Activated effector memory CD4-positive, alpha-beta T cell treated with Interleukin-2 at 50 U/mL for 16 hours (primary cell): ENCODE measurements around the gene LDLRAD4.

Experiments
- DNase-seq: peaks from one replicate; pipeline ENCODE4 v3.0.0-alpha.2; 2020

The LDLRAD4 gene

GRCh38 chr18:13570216-13570615 lies 351.7 kb downstream of the LDLRAD4 start:
- no peak for DNase-seq

GRCh38 chr18:13570856-13571495 lies 352.4 kb downstream of the LDLRAD4 start:
- no peak for DNase-seq

DNA sequence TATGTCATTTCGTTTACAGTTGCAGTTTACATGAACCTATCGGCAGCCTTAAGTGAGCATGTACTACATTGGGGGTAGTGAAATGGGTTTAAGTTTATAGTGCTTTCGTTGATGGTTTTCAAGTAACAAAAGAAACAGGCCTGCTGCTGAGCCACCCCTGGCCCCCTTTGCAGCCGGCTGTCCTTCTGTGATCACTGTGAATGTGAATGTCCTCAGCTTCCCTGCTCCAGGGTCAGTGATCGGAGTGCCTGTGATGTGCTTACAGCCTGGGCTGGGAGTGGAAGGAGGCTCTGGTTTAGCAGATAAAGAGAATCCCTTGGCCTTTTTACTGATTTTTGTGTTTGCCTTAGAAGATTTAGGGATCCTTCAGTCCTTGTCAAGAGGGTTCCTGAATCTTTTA lies 353.6 kb downstream of the LDLRAD4 start:
- no peak for DNase-seq

- DNase-seq, result no peak
Observed at GRCh38 chr18:13572721-13573120, 354.2 kb downstream of the LDLRAD4 start.

DNA sequence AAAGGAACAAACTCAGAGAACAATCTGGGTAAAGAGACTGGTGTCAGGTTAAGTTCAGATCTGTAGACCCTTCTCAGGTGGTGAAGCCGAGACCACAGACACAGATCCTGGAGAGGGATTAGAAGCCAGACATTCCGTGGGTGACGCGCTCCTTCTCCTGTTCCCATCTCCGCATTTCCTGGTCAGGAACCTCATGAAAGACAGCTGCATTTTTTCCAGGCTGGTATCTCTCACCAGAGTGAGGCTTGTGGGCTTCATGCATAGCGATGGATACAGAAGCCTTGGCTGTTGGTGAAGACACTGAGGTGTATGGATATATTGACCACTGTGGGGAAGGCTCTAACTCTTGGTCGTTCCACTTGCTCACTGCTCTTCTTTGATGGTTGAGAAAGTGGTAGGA lies 355.2 kb downstream of the LDLRAD4 start:
- no peak for DNase-seq

DNA sequence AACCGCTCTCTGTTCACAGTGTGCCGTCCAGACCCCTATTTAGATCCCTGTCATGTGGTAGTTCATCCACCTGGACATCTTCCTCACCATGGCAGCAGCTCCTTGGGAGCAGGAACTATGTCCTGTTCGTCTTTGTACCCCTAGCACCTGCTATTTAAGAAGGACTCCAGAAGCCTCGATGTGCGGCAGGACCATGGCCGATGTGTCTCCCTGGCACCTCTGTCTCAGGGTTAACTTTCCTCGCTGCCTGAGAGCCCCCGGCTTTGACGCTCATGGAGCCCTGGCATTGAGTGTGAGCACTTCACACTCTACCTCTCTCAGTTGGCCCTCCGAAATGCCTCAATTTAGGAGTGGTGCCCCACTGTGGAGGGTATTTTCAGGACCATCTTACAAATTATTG lies 355.8 kb downstream of the LDLRAD4 start:
- no peak for DNase-seq

- no peak for DNase-seq
Observed at GRCh38 chr18:13574761-13575160, 356.2 kb downstream of the LDLRAD4 start.

DNA sequence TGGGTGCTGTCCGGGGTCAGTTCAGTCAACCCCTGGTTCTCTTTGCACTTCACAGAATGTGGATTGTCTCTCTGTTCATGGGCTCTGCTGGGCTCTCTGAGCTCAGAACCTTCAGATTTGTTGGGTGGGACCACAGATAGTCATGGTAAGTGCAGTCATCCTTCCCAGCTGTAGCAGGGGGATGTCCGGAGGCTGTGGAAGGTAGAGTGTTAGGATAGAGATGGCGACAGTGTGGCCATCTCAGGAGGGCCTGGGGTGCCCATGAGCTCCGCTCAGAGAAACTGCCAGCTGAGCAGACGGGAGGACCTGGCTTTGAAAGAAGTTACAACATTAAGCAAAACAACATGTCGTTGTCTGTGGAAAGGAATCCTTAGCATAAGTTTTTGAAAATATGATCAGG lies 358.0 kb downstream of the LDLRAD4 start:
- no peak for DNase-seq

DNA sequence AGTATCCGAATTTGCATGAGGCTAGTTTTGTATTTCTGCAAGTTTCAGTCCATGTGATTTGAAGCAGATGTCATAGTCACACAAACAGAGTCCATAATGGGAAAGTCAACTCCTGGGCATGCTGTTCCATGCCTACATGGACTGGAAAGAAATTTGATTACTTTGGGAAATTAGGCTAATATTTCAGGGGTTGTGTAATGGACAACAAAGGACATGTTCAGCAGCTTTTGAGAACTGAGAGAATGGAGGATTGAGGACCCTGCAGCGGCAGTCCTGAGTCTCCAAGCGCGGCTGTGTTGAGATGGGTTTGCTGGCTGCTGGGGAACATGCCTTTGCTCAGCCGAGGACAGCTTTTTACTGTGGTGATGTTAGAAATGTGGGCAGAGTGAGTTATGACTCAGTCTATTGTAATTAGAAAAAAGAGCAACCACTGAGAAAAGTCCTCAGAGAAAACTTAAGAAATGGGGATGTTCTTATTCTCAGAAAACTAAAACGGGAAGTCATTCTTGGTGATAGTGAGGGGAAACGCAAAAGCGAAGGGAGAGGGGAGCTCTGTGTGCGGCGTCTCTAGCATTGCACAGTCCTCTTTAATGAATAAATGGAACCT lies 358.6 kb downstream of the LDLRAD4 start:
- DNase-seq, result peak; percentile 27

DNA sequence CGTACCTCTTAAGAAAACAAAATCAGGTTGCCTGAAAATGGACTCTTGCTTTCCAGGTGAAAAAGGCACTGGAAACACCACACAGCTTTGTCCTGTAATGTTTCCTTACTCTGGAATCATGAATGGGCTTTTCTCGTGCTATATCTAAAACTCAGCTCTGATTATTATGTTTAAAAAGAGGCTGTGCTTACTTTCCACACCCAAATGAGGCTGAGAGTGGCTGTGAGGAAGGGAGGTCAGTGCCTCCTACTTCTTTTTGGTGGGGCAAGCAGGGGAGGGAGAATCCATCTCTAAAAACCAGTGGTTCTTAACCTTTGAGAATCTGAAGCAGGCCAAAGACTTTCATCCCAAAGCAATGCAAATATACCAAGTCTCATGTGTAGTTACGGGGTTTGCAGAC lies 359.2 kb downstream of the LDLRAD4 start:
- no peak for DNase-seq

GRCh38 chr18:13578400-13578799 lies 359.8 kb downstream of the LDLRAD4 start:
- DNase-seq, result no peak

DNA sequence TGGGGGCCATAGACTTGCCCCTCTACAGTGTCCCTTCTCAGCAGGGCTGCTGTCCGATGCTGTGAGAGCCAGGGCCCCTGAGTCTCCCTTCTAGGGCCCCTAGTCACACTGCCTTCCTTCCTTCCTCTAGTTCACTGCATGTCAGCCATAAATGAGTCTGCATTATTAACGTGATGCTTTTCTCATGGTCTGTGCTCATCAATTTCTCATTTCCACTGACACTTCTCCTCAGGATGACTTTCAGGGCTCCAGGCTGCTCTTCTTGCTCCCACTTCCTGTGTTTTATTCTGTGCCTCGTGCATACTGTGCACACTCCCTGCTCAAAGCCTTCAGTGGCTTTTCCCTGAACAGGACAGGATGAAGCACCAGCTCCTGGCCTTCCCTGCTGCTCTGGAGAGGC lies 361.3 kb downstream of the LDLRAD4 start:
- no peak for DNase-seq

DNA sequence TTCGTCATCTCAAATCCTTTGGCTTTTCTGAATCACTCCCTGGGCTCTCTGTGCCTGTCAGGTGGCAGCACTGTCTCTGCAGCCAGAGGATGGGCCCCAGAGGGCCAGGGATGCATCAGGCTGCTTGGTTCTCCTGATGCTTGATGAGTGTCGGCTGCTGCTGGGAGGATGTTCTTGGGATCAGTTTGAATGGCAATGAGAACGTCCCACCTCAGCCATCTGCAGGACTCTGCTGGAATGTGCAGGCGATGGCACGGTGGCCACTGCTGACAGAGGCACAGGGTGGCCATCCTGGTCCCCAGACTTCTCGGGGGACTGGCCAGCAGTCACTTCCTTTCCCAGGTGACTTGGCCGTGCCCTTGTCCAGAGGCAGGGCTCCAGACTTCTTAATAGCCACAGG lies 361.8 kb downstream of the LDLRAD4 start:
- DNase-seq, result no peak

DNA sequence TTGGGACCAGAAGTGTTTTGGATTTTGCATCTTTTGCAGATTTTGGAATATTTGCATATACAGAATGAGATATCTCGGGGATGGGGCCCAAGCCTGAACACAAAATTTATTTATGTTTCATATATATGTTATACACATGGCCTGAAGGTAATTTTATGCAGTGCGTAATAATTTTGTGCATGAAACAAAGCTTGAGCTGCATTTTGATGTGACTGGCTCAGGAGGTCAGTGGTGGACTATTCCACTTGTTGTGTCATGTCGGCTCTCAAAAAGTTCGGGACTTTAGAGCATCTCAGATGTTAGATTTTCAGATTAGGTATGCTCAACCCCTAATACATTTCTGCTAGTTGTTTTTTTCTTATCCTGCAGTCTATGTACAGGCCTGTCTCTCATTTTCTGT lies 362.4 kb downstream of the LDLRAD4 start:
- no peak for DNase-seq

GRCh38 chr18:13581496-13582177 lies 363.1 kb downstream of the LDLRAD4 start:
- DNase-seq, result no peak

DNA sequence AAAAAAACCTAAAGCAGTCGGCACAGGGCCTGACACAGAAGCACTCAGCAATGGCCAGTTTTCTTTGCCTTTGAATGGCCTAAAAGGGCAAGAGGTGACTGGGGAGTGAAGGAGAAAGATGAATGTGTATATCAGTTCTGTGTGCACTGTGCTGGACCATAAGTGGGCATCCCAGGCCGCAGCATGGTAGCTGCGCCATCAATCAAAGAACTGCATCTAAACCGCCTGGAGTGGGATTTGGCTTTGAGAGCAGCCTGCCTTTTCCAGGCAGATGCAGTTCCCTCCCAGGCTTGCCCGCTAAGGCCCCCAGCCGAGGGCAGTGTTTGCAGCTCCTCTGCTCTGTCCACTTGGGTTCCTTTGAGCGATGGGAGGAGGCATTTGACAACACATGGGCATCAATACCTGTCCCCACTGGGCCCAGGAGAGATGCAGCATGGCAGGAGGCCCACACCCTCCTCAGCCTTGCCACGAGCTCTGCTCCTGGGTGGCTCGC lies 363.7 kb downstream of the LDLRAD4 start:
- DNase-seq, result no peak

GRCh38 chr18:13583576-13584550 lies 365.3 kb downstream of the LDLRAD4 start:
- DNase-seq, result no peak

DNA sequence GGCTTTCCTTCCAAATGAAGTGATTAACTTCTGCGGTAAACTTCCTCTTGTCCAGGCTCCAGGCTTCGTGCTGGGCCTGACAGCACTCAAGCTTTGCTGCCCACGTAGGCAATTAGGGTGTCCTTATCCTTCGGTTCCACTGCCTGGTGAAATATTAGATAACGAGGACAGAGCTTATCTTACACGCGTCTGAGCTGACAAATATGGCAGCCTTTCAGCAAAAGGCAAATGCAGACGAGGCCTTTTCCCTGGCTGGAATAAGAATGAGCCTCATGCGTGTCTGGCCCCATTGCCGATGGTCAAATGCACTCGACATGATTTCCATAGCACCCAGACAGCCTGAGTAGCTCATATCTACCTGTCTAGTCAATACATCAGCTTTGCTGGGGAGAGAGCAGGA lies 366.3 kb downstream of the LDLRAD4 start:
- no peak for DNase-seq

- DNase-seq, result no peak
Observed at GRCh38 chr18:13585379-13586153, 367.0 kb downstream of the LDLRAD4 start.

DNA sequence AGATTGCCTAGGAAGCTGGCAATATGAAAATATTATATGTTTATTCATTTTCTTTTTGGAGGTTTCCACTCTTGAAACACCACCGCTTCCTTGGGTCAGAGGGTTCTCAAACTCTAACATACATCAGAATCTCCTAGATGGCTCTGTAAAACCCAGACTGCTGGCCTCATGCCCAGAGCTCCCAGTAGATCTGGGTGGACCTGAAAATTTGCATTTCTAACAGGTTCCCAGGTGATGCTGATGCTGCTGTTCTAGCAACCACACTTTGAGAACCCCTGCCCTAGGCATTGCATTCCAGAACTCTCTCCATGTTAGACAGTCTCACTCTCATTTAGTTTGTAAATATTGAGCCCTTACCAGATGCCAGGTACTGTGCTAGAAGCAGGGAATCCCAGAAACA lies 368.4 kb downstream of the LDLRAD4 start:
- DNase-seq, result no peak

DNA sequence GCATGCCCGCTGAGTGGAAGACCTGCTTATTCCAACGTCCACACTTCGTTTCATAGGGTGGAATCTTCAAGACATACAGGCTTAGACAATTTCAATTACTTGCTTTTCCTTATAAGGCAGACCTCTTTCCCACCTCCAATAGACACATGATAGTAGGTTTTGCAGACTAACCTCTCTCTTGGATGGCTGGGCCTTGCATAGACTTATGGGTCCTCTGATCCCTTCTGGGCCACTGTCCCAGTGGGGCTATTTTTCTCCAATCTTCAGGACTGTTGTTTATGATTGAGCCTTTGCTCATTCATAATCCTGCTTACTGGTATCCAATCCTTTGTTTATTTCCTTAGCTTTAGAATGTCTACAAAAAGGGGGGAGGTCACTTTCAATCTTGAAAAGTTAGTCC lies 368.9 kb downstream of the LDLRAD4 start:
- DNase-seq, result no peak

DNA sequence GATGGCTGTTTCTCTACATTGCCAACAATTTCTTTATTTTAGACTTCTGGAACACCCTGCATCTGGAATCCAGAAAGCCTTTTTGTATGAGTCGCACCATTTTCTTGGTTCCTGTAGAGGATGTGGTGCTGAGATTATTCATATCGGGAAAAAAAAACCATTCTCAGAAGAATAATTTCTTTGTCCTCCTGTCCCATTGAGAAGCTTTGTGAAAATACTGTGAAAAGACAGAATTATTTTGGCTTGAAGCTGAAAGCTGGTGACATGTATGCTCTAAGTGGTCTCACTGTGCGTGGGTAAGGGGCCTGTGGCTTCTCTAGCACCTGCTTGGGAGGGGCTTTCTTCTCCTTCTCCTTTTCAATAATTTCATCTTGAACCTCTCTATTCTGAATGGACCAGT lies 369.4 kb downstream of the LDLRAD4 start:
- no peak for DNase-seq
